Psoas muscle (tissue), 8 donors: ENCODE data around the gene CDH6. TPM values are rescaled to one million over a fixed set of nuclear protein-coding genes. Genes with fewer than 3 reads are reported as not detected.

Experiments
- ATAC-seq, 4 donors: fragments of 200-7000 bp; cut with Tn5 transposase; one replicate each; pipeline ENCODE4 v1.9.1; 2020; ENCODE audit warnings: moderate library complexity in 3 of 4, mild to moderate bottlenecking in 2 of 4
- DNase-seq, 2 donors: peaks; one replicate each; pipeline ENCODE4 v3.0.0-alpha.2; 2020
- H3K27ac ChIP-seq: fragments of 200-600 bp; one replicate; pipeline ENCODE4 v1.8.0; 2022
- H3K27me3 ChIP-seq, 3 donors: fragments of 200-600 bp in 1 of 3; one replicate each; pipeline versions ENCODE4 v1.6.1 to v1.8.0; 2013 to 2022; ENCODE audit warnings: low read length in 2 of 3, mild to moderate bottlenecking in 2 of 3, moderate library complexity in 1 of 3; ENCODE audit not compliant: insufficient read depth in 3 of 3
- H3K36me3 ChIP-seq, 2 donors: fragments of 200-600 bp in 1 of 2; one replicate each; pipeline versions ENCODE4 v1.6.1 to v1.8.0; 2013 to 2022; ENCODE audit warnings: low read depth in 1 of 2, mild to moderate bottlenecking in 1 of 2, moderate library complexity in 1 of 2; ENCODE audit not compliant: insufficient read depth in 1 of 2
- H3K4me1 ChIP-seq: fragments of 200-600 bp; one replicate; pipeline ENCODE4 v1.8.0; 2022
- H3K4me3 ChIP-seq: fragments of 200-600 bp; one replicate; pipeline ENCODE4 v1.8.0; 2022; ENCODE audit warnings: mild to moderate bottlenecking
- H3K9me3 ChIP-seq: fragments of 200-600 bp; one replicate; pipeline ENCODE4 v1.8.0; 2022
- WGBS, 3 donors: extraction: QIAGEN DNeasy Blood & Tissue Kit; methylation state at CpG; one replicate each; pipeline versions ENCODE4 v1.1.6 to v1.1.7; 2013; 5-methylcytosine and 5-hydroxymethylcytosine counted together
- intact Hi-C, 2 donors: fragments of 100-400 bp; cut with DNase I; formaldehyde crosslinking; loops; one replicate each; pipeline versions ENCODE4 v1.11.0 to v1.14.2; 2022
- polyA plus RNA-seq, 3 donors: library from polyadenylated mRNA; stranded (reverse); fragments of 200-250 nt; gene quantifications; one replicate each; pipeline ENCODE4 v1.2.3, GENCODE V29; 2013
- total RNA-seq, 4 donors: library from RNA; stranded (reverse); fragmentation: NEBNext Ultra II Directional in 2 of 4; extraction: Animal tissue kit (Norgen Biotek cat#: 25700) in 2 of 4; gene quantifications; one replicate each; pipeline versions ENCODE4 v1.2.1 to v1.2.4, GENCODE V29; 2021 to 2023
- TF ChIP-seq, protein P1 (sequence below): fragments of 200-600 bp; IDR thresholded peaks from one replicate; pipeline ENCODE4 v1.8.0; 2022; ENCODE audit warnings: antibody characterized with exemption
- donor health status: healthy with polysubstance abuse.
- donor health status: DM: no; HTN: no; CAD: no; lungs with moderate emphysema.
- donor health status: Bipolar disorder and iron deficiency.
- donor health status: healthy.
- donor health status: DM: yes; HTN: yes; CAD: no.
- donor health status: DM: no; HTN: no; CAD: no.
- donor health status: DM: no; HTN: no; CAD: no.
- donor health status: DM: yes; HTN: yes; CAD: no.

The CDH6 gene
- total and polyA plus RNA-seq, 7 donors = 0.30 to 3.4 (median 0.77) TPM

DNA sequence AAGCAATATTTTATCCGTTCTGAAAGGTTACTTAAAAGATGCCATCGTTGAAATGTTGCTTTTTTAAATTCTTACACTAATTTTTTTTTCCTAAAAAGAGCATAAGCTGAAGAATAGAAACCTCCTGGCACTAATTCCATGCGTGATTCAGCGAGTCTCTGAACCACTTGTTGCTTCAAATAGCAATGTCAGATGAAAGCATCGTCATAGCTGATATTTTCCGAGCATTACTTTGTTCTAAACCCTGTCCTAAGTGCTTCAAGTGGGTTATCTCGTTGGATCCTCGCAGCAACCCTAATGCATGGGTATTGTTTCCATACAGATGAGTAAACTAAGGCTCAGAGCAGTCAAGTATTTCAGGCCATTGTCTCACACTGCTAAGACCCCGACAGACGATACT is 79.7 kb downstream of the CDH6 start:
- Histone ChIP-seq H3K9me3 (no peaks in the 10 kb centered on the region), H3K36me3 (no peaks in the 10 kb centered on the region), H3K4me1 (no peaks in the 10 kb centered on the region), H3K4me3 (peak overlapping the region; percentile 48), H3K27ac (no peak overlapping the region), H3K27me3 (no peaks in the 10 kb centered on the region)
- WGBS, 3 donors = 72 to 79% (median 78%) methylated on average over 10 of the region's 10 CpGs
- DNase-seq (no peak), ATAC-seq (no peak)
- TF ChIP-seq, protein P1, sequence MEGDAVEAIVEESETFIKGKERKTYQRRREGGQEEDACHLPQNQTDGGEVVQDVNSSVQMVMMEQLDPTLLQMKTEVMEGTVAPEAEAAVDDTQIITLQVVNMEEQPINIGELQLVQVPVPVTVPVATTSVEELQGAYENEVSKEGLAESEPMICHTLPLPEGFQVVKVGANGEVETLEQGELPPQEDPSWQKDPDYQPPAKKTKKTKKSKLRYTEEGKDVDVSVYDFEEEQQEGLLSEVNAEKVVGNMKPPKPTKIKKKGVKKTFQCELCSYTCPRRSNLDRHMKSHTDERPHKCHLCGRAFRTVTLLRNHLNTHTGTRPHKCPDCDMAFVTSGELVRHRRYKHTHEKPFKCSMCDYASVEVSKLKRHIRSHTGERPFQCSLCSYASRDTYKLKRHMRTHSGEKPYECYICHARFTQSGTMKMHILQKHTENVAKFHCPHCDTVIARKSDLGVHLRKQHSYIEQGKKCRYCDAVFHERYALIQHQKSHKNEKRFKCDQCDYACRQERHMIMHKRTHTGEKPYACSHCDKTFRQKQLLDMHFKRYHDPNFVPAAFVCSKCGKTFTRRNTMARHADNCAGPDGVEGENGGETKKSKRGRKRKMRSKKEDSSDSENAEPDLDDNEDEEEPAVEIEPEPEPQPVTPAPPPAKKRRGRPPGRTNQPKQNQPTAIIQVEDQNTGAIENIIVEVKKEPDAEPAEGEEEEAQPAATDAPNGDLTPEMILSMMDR = no peak
- intact Hi-C loops = no loop called here

DNA sequence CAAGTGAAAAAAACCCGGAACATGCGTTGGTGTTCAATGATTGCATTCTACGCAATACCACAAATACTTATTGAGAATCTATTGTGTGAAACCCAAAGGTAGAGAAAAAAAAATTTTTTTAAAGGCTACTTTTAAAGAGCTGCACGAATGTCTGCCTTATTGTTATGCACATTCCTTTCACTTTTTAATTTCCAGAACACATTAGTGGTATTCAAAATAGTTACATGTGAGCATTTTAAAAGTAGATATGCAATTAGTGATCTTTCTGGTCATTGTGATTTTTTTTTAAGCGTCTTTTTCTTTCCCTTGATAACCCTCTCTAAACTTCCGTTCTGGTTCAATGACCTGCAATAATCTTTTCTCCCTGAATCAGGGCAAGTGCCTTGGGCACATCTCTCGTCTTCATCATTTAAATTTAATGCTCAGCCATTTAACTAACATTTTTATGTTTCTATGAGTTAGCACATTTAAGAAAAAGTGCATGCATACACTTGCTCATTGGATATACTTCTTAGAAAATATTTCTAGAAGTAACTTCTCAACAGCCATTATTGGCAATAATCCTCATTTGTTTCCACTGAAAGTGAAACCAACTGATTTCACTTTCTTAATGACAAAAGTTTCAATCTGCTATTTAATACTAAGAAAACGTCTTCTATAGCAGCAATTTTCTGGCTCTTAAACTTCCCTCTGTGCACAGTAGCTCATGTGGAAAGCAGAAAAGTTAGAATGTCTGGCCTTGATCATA is 80.3 kb downstream of the CDH6 start:
- intact Hi-C loops = no loop called here
- TF ChIP-seq, protein P1 = no peak
- Histone ChIP-seq H3K9me3 (no peaks in the 10 kb centered on the region), H3K36me3 (no peaks in the 10 kb centered on the region), H3K27ac (peak overlapping the region; percentile 13), H3K4me1 (no peaks in the 10 kb centered on the region), H3K27me3 (no peaks in the 10 kb centered on the region), H3K4me3 (peak overlapping the region; percentile 48)
- DNase-seq (no peak), ATAC-seq (no peak)
- WGBS, 3 donors = 56 to 61% (median 59%) methylated on average over 8 of the region's 8 CpGs

DNA sequence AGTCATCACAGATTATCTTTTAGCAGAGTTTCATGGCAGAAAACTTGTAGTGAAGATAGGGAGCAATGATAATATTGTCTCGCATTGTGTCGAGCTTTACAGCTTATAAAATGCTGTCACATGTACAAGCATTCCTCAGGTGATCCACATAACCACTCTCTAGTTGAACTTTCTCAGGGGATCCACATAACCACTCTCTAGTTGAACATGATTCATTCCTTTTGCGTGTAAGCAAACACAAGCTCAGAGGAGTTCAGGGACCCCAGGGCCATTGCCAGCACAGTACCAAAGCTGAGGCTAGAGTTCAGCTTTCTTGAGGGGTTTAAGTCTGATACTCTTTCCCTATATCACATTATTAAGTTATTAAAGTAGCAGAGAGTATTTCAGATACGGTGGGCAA is 86.7 kb downstream of the CDH6 start:
- no peak for ATAC-seq
- Histone ChIP-seq H3K9me3 (no peaks in the 10 kb centered on the region), H3K27ac (no peak overlapping the region), H3K4me3 (no peak overlapping the region), H3K27me3 (no peaks in the 10 kb centered on the region), H3K36me3 (no peaks in the 10 kb centered on the region), H3K4me1 (no peaks in the 10 kb centered on the region)
- 77 to 80% (median 79%) methylated on average over 4 of the region's 4 CpGs for WGBS, 3 donors
- TF ChIP-seq, protein P1 = no peak
- intact Hi-C loops = no loop called here
- DNase-seq = no peak

DNA sequence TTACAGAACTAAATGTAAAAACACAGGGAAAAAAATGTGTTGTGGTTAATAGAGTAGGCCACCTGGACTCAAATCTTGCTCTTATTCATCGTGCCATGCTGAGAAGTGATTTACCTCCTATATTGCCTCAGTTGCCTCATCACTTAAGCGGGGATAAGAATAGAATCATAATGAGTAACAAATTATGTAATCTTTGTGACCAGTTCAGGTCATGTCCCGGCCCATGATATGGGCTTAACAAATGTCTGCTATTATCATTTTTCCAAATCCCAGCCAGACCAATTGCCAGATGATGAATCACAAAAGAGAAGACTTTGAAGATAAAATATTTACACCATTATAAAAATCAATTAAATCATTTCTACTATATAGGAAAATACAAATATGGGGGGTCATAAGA is 89.8 kb downstream of the CDH6 start:
- Histone ChIP-seq H3K27me3 (no peaks in the 10 kb centered on the region), H3K36me3 (no peaks in the 10 kb centered on the region), H3K9me3 (no peaks in the 10 kb centered on the region), H3K4me3 (no peak overlapping the region), H3K27ac (no peak overlapping the region), H3K4me1 (no peaks in the 10 kb centered on the region)
- TF ChIP-seq, protein P1 = no peak
- WGBS, 3 donors = 26 to 45% (median 34%) methylated on average over 3 of the region's 3 CpGs
- ATAC-seq (no peak), DNase-seq (no peak)
- intact Hi-C loops = no loop called here

DNA sequence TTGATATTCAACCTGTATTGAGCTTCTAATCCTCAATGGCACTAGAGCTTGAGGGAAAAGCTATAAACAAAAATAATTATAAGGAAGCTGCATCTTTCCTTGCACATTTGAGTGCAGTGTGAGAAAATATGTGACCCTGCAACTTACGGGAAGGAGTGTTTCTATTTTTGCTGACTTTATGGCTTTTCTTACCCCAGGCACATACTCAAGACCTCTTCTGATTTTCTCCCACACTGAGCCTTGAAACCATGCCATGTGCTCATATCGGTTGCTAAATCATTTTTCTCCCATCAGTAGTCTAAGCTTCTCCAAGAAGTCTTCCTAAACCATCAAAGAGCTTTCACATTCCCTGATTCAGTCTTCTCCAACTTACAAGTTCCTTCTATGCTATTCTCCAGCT is 91.5 kb downstream of the CDH6 start:
- no peak overlapping the region for H3K4me3 ChIP-seq
- no peak overlapping the region for H3K27ac ChIP-seq
- intact Hi-C loops = no loop called here
- WGBS, 3 donors = 68 to 72% (median 71%) methylated on average over 2 of the region's 2 CpGs
- TF ChIP-seq, protein P1 = no peak
- no peak for ATAC-seq
- H3K9me3 ChIP-seq = no peaks in the 10 kb centered on the region
- no peaks in the 10 kb centered on the region for H3K27me3 ChIP-seq
- H3K4me1 ChIP-seq = no peaks in the 10 kb centered on the region
- no peaks in the 10 kb centered on the region for H3K36me3 ChIP-seq
- DNase-seq = no peak
